Measurements from ENCODE around the gene LEF1. TPM values are rescaled to one million over a fixed set of nuclear protein-coding genes. Genes with fewer than 3 reads are reported as not detected.

Gene LEF1
- total and polyA plus RNA-seq, 2 of the 8 experiments (the other 6 are each of a cell fraction or from before 2014, with no cell fraction given): 2.6 to 5.2 TPM

DNA sequence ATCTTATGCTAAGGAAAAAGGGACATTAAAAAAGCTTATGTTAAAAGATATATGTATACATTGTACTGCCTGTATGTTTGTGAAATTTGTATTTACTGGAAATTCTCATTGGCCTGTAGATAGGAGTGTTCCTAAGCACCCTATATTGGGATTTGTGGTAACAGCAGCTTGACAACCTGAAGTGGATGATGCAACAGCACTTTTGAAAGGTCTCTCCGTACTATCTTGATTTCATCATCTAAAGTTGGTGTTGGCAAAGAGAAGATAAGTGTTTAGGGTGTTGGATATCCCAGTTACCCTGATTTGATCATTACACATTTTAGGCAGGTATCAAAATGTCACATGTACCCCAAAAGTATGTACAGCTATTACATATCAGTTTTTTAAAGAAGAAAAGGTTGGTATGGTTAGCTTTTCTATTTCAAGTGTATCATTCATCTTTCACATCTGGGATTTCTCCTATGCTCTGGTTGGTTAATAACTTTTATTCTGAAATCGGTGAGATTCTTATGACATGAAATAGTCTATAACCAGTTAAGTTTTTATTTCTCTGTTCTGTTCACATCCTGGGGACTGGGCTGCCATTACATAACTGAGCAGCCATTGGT, 168.7 kb downstream of the LEF1 start:
- H3K9ac ChIP-seq (replicated peaks in 1 of 4; ENCODE audit: extremely low read depth in 1 of 4, low read depth in 3 of 4, low read length in 3 of 4): no peak overlapping the region
- H3K14ac ChIP-seq (ENCODE audit: insufficient read length): no peak overlapping the region
- no peak overlapping the region for H4K91ac ChIP-seq (replicated peaks; ENCODE audit: insufficient read length, low read length)
- H2BK15ac ChIP-seq (ENCODE audit: low read length): no peak overlapping the region
- no peak overlapping the region for H4K5ac ChIP-seq (ENCODE audit: insufficient read length, low read depth, low read length)
- H3K4ac ChIP-seq (replicated peaks; ENCODE audit: insufficient read length, low read depth, low read length): no peak overlapping the region
- H3K27me3 ChIP-seq (replicated peaks in 1 of 4; ENCODE audit: control insufficient read depth in 3 of 4, extremely low read depth in 1 of 4, insufficient read depth in 3 of 4, low read length in 3 of 4): no peaks in the 10 kb centered on the region
- peaks cover 4 to 10% of the 10 kb centered on the region in 2 experiments; a peak in 1 of 4 replicates for H3K9me3 ChIP-seq (ENCODE audit: insufficient read depth in 2 of 2, low read depth in 1 of 2, low read length in 1 of 2)
- ChIA-PET CTCF (ENCODE audit: partially characterized antibody) (interaction anchor here (0.6 to 1.5 kb wide), 2 partner anchors 199 to 260 kb away, joined by 3 to 4 read pairs; no protein-coding TSS in a partner anchor), POLR2A (ENCODE audit: partially characterized antibody) (no interaction called here)
- H2BK5ac ChIP-seq (ENCODE audit: low read depth, low read length): no peak overlapping the region
- FAIRE-seq (no peak), DNase-seq (ENCODE audit: low read depth in 1 of 2, low spot score in 2 of 2) (no peak)
- no peak overlapping the region for H3K27ac ChIP-seq (ENCODE audit: low read depth, low read length)
- WGBS, 2 experiments (ENCODE audit: extremely low coverage in 1 of 2, insufficient coverage in 1 of 2, insufficient read length in 1 of 2, insufficient replicate concordance in 2 of 2, low coverage in 1 of 2, low lambda C conversion rate in 2 of 2, missing lambda C conversion rate in 1 of 2): 91% methylated on average over 2 of the region's 2 CpGs; no CpG with 5 or more reads in 1 of the 2 experiments
- no peaks in the 10 kb centered on the region for H3K23me2 ChIP-seq (ENCODE audit: low read depth, low read length)
- H3K56ac ChIP-seq (replicated peaks; ENCODE audit: insufficient read length, low read depth, low read length): no peak overlapping the region
- H2BK120ac ChIP-seq (replicated peaks; ENCODE audit: low read depth, low read length): no peak overlapping the region
- no peak for TF ChIP-seq ZNF274 (IDR thresholded peaks at IDR 0.05; ENCODE audit: borderline replicate concordance, extremely low read depth, low read length)
- TF ChIP-seq, protein P1, sequence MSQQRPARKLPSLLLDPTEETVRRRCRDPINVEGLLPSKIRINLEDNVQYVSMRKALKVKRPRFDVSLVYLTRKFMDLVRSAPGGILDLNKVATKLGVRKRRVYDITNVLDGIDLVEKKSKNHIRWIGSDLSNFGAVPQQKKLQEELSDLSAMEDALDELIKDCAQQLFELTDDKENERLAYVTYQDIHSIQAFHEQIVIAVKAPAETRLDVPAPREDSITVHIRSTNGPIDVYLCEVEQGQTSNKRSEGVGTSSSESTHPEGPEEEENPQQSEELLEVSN (IDR thresholded peaks at IDR 0.05): no peak
- TF ChIP-seq, protein P2, sequence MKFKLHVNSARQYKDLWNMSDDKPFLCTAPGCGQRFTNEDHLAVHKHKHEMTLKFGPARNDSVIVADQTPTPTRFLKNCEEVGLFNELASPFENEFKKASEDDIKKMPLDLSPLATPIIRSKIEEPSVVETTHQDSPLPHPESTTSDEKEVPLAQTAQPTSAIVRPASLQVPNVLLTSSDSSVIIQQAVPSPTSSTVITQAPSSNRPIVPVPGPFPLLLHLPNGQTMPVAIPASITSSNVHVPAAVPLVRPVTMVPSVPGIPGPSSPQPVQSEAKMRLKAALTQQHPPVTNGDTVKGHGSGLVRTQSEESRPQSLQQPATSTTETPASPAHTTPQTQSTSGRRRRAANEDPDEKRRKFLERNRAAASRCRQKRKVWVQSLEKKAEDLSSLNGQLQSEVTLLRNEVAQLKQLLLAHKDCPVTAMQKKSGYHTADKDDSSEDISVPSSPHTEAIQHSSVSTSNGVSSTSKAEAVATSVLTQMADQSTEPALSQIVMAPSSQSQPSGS (IDR thresholded peaks at IDR 0.05; ENCODE audit: low read length): no peak
- H3K18ac ChIP-seq (ENCODE audit: extremely low read depth, low read length): no peak overlapping the region
- H3K4me2 ChIP-seq (ENCODE audit: insufficient read depth in 1 of 2, low read depth in 2 of 2, low read length in 2 of 2): no peak overlapping the region
- H3K36me3 ChIP-seq (ENCODE audit: control insufficient read depth in 2 of 4, insufficient read depth in 4 of 4, low read length in 3 of 4): peaks cover 0 to 16% (median 1%) of the 10 kb centered on the region in 4 experiments; a peak in 4 of 8 replicates
- H3K4me3 ChIP-seq (ENCODE audit: extremely low read depth in 1 of 4, insufficient read depth in 2 of 4, low read depth in 3 of 4, low read length in 4 of 4): no peak overlapping the region
- H3K79me1 ChIP-seq (ENCODE audit: low read depth, low read length): peaks cover 2% of the 10 kb centered on the region
- no peak overlapping the region for H2AFZ ChIP-seq (ENCODE audit: low read length)
- no peak overlapping the region for H4K8ac ChIP-seq (ENCODE audit: extremely low read depth, insufficient read depth, low read length)
- no peak overlapping the region for H2AK5ac ChIP-seq (ENCODE audit: low read depth, low read length)
- H2BK12ac ChIP-seq (ENCODE audit: low read depth, low read length): no peak overlapping the region
- no peaks in the 10 kb centered on the region for H4K20me1 ChIP-seq (replicated peaks in 1 of 2; ENCODE audit: control insufficient read depth in 1 of 2, insufficient read depth in 2 of 2, low read length in 2 of 2)
- peaks cover 3 to 25% of the 10 kb centered on the region in 2 experiments; a peak in 3 of 4 replicates for H3K79me2 ChIP-seq (ENCODE audit: control insufficient read depth in 1 of 2, insufficient read depth in 2 of 2, low read length in 2 of 2)
- no peak overlapping the region for H2BK20ac ChIP-seq (ENCODE audit: low read length)
- H3K4me1 ChIP-seq (replicated peaks in 1 of 4; ENCODE audit: control insufficient read depth in 3 of 4, insufficient read depth in 4 of 4, low read length in 3 of 4): peaks cover 0 to 9% (median 2%) of the 10 kb centered on the region in 4 experiments; a peak in 2 of 7 replicates
- H3K23ac ChIP-seq (ENCODE audit: insufficient read length): no peak overlapping the region

Data from H1 (cell line).